H1 (cell line): ENCODE results near the gene PDZRN3.

Source experiments
- EZH2 ChIP-seq: fragments of 200-600 bp; sonication (generic); IDR thresholded peaks from 2 replicates; pipeline ENCODE4 v1.7.1; 2012; ENCODE audit warnings: low read depth, mild to moderate bottlenecking, moderate library complexity, low read length, inconsistent platforms; ENCODE audit not compliant: severe bottlenecking
- RBBP5 ChIP-seq: IDR thresholded peaks from 2 replicates; pipeline ENCODE4 v1.7.1; 2012; ENCODE audit warnings: low read depth, mild to moderate bottlenecking, inconsistent platforms, low read length, moderate library complexity, borderline replicate concordance
- TBP ChIP-seq: IDR thresholded peaks from 2 replicates; pipeline ENCODE4 v1.6.1; 2011; ENCODE audit warnings: low read depth, low read length, improper control_type of control experiment
- TF ChIP-seq, protein P1 (sequence below), 3 experiments: IDR thresholded peaks; 1 replicate in 2 of 3; 2 replicates in 1 of 3; pipeline versions ENCODE4 v1.5.1 to v1.6.1; 2011; ENCODE audit warnings: low read length in 3 of 3, mild to moderate bottlenecking in 3 of 3, inconsistent platforms in 2 of 3, low read depth in 1 of 3, moderate library complexity in 1 of 3; ENCODE audit not compliant: insufficient read depth in 1 of 3; ENCODE audit errors: control extremely low read depth in 1 of 3

DNA sequence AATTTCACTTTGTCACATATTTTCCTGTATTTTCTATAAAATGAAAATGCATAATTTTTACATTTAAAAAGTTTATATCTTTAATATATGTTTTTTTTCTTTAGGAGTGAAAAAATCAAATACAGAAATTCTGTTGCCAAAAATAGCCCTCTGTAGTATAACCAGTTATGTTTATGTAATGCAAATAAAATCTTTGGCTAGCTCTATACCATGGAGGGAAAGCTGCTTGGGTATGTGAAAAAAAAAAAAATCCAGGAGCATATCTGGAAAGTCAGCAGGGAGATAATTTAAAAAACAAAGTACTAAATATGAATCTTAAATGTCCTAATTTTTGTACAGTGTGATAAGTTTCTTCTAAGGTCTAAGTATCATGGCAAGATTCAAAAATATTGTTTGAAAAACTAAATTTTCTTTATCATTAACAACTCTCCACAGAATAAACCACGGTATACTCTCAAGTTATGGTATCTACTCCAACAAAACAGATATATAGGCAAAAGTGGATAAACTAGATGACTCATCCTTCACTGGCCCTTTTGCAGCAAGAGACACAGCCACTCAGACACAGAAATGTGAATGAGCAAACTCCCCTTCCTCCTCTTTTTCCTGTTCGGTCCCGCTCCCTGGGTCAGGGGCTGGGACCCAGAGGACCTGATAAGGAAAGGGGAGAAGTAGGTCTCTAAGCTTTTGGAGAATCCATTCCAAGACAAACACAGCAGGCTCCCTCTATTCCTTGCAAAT, 66.6 kb downstream of the PDZRN3 start:
- no peak for TF ChIP-seq TBP
- TF ChIP-seq, protein P1, sequence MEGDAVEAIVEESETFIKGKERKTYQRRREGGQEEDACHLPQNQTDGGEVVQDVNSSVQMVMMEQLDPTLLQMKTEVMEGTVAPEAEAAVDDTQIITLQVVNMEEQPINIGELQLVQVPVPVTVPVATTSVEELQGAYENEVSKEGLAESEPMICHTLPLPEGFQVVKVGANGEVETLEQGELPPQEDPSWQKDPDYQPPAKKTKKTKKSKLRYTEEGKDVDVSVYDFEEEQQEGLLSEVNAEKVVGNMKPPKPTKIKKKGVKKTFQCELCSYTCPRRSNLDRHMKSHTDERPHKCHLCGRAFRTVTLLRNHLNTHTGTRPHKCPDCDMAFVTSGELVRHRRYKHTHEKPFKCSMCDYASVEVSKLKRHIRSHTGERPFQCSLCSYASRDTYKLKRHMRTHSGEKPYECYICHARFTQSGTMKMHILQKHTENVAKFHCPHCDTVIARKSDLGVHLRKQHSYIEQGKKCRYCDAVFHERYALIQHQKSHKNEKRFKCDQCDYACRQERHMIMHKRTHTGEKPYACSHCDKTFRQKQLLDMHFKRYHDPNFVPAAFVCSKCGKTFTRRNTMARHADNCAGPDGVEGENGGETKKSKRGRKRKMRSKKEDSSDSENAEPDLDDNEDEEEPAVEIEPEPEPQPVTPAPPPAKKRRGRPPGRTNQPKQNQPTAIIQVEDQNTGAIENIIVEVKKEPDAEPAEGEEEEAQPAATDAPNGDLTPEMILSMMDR (IDR thresholded peaks at IDR 0.05; ENCODE audit: control extremely low read depth in 1 of 3, insufficient read depth in 1 of 3, low read depth in 1 of 3, low read length in 3 of 3): no peak
- TF ChIP-seq EZH2: no peak
- no peak for TF ChIP-seq RBBP5
